Type B pancreatic cell (in vitro differentiated cells): ENCODE measurements around the gene FUT1. TPM values are rescaled to one million over a fixed set of nuclear protein-coding genes. Genes with fewer than 3 reads are reported as not detected.
"Not testable (repeated sequence)": the region's sequence is repeated elsewhere in the genome, so short reads cannot be mapped to it uniquely, and the experiment has no call there.

Experiments
- DNase-seq: peaks from one replicate; pipeline ENCODE4 v3.0.0; 2021; ENCODE audit warnings: mixed read lengths; ENCODE audit not compliant: unreplicated experiment; ENCODE audit errors: extremely low spot score
- H3K27ac Mint-ChIP-seq: 2 replicates; pipeline ENCODE4 v1.8.0; 2021; ENCODE audit warnings: mild to moderate bottlenecking, mixed read lengths
- H3K27me3 Mint-ChIP-seq: 2 replicates; pipeline ENCODE4 v1.8.0; 2021; ENCODE audit warnings: mixed read lengths
- H3K36me3 Mint-ChIP-seq: 2 replicates; pipeline ENCODE4 v1.8.0; 2021; ENCODE audit warnings: mixed read lengths
- H3K4me1 Mint-ChIP-seq: one replicate; pipeline ENCODE4 v1.8.0; 2021; ENCODE audit warnings: mixed read lengths; ENCODE audit not compliant: unreplicated experiment
- H3K4me3 Mint-ChIP-seq: 2 replicates; pipeline ENCODE4 v1.8.0; 2021; ENCODE audit warnings: mild to moderate bottlenecking, mixed read lengths
- H3K9me3 Mint-ChIP-seq: 2 replicates; pipeline ENCODE4 v1.8.0; 2021; ENCODE audit warnings: mixed read lengths
- CTCF ChIP-seq: fragments of 200-600 bp; sonication (generic); conservative IDR thresholded peaks from 2 replicates; pipeline ENCODE4 v1.5.0; 2021; ENCODE audit warnings: antibody characterized with exemption, mild to moderate bottlenecking
- total RNA-seq: library from RNA; stranded (reverse); gene quantifications from 2 replicates; pipeline ENCODE4 v1.2.1, GENCODE V29; 2021; ENCODE audit warnings: low replicate concordance

The FUT1 gene
- total RNA-seq, 1 donor from 2014 or later, result 15.0 TPM

GRCh38 chr19:48718711-48719231, 33.7 kb downstream of the FUT1 start:
- Mint-ChIP-seq H3K36me3 (no peaks in the 10 kb centered on the region), H3K4me1 (peaks cover 31% of the 10 kb centered on the region), H3K27ac (peak overlapping the region; percentile 68), H3K27me3 (no peaks in the 10 kb centered on the region), H3K9me3 (no peaks in the 10 kb centered on the region), H3K4me3 (peak overlapping the region; percentile 82)
- no peak for DNase-seq
- TF ChIP-seq CTCF, result no peak

- not testable (repeated sequence) for H3K9me3 Mint-ChIP-seq, H3K4me3 Mint-ChIP-seq, DNase-seq, H3K27ac Mint-ChIP-seq, H3K27me3 Mint-ChIP-seq, H3K36me3 Mint-ChIP-seq
- peaks cover 31% of the 10 kb centered on the region for H3K4me1 Mint-ChIP-seq
Observed at GRCh38 chr19:48718106-48718505, 34.3 kb downstream of the FUT1 start.

- peak overlapping the region; percentile 20 for H3K27ac Mint-ChIP-seq
- no peaks in the 10 kb centered on the region for H3K9me3 Mint-ChIP-seq
- H3K4me3 Mint-ChIP-seq, result peak overlapping the region; percentile 77
- H3K27me3 Mint-ChIP-seq, result no peaks in the 10 kb centered on the region
- peaks cover 37% of the 10 kb centered on the region for H3K4me1 Mint-ChIP-seq
- no peak for TF ChIP-seq CTCF
- DNase-seq, result no peak
- no peaks in the 10 kb centered on the region for H3K36me3 Mint-ChIP-seq
Observed at GRCh38 chr19:48716562-48717291, 35.7 kb downstream of the FUT1 start.

GRCh38 chr19:48715681-48716171, 36.7 kb downstream of the FUT1 start:
- no peak for TF ChIP-seq CTCF
- H3K27ac Mint-ChIP-seq, result peak overlapping the region; percentile 75
- no peaks in the 10 kb centered on the region for H3K27me3 Mint-ChIP-seq
- H3K4me3 Mint-ChIP-seq, result peak overlapping the region; percentile 92
- no peaks in the 10 kb centered on the region for H3K9me3 Mint-ChIP-seq
- peaks cover 3% of the 10 kb centered on the region for H3K36me3 Mint-ChIP-seq
- H3K4me1 Mint-ChIP-seq, result peaks cover 32% of the 10 kb centered on the region
- no peak for DNase-seq

GRCh38 chr19:48714759-48715675, 37.4 kb downstream of the FUT1 start:
- Mint-ChIP-seq H3K36me3 (peaks cover 3% of the 10 kb centered on the region), H3K27ac (peak overlapping the region; percentile 93), H3K4me1 (peaks cover 27% of the 10 kb centered on the region), H3K27me3 (no peaks in the 10 kb centered on the region), H3K9me3 (no peaks in the 10 kb centered on the region), H3K4me3 (peak overlapping the region; percentile 92)
- no peak for DNase-seq
- TF ChIP-seq CTCF, result no peak
